Liver (tissue), 9 donors: ENCODE results near the gene EFR3B. TPM values are rescaled to one million over a fixed set of nuclear protein-coding genes. Genes with fewer than 3 reads are reported as not detected.

Experiments used
- DNase-seq: peaks from one replicate; pipeline ENCODE4 v3.0.0-alpha.2; 2017; ENCODE audit warnings: low spot score
- H3K27ac ChIP-seq, 2 donors: one replicate each; pipeline ENCODE4 v1.7.0; 2013; ENCODE audit warnings: inconsistent platforms in 2 of 2, low read length in 2 of 2, control low read depth in 1 of 2, low read depth in 1 of 2, mild to moderate bottlenecking in 1 of 2
- H3K27me3 ChIP-seq, 4 donors: one replicate each; pipeline versions ENCODE4 v1.6.1 to v1.7.0; 2013; ENCODE audit warnings: low read length in 3 of 4, inconsistent platforms in 1 of 4, mild to moderate bottlenecking in 1 of 4, moderate library complexity in 1 of 4; ENCODE audit not compliant: control insufficient read depth in 4 of 4, insufficient read depth in 4 of 4
- H3K36me3 ChIP-seq, 4 donors: one replicate each; pipeline versions ENCODE4 v1.6.1 to v1.7.0; 2013; ENCODE audit warnings: low read length in 3 of 4, mild to moderate bottlenecking in 3 of 4, low read depth in 1 of 4, moderate library complexity in 1 of 4; ENCODE audit not compliant: control insufficient read depth in 4 of 4, insufficient read depth in 3 of 4
- H3K4me1 ChIP-seq, 4 donors: one replicate each; pipeline versions ENCODE4 v1.6.1 to v1.7.0; 2013; ENCODE audit warnings: low read length in 3 of 4, mild to moderate bottlenecking in 3 of 4, moderate library complexity in 1 of 4; ENCODE audit not compliant: control insufficient read depth in 4 of 4, insufficient read depth in 4 of 4
- H3K4me3 ChIP-seq, 3 donors: one replicate each; pipeline versions ENCODE4 v1.6.1 to v1.7.0; 2013; ENCODE audit warnings: low read length in 3 of 3, control low read depth in 1 of 3, low read depth in 1 of 3, mild to moderate bottlenecking in 1 of 3
- H3K9ac ChIP-seq, 2 donors: one replicate each; pipeline ENCODE4 v1.7.0; 2013; ENCODE audit warnings: low read length in 2 of 2, mild to moderate bottlenecking in 2 of 2, moderate library complexity in 2 of 2, control low read depth in 1 of 2, low read depth in 1 of 2
- H3K9me3 ChIP-seq, 4 donors: one replicate each; pipeline versions ENCODE4 v1.6.1 to v1.7.0; 2013; ENCODE audit warnings: low read length in 3 of 4; ENCODE audit not compliant: control insufficient read depth in 4 of 4
- EGR1 ChIP-seq, 2 donors: IDR thresholded peaks; 2 replicates each; pipeline ENCODE4 v1.6.1; 2016 to 2018; ENCODE audit warnings: antibody characterized with exemption in 2 of 2, low read depth in 2 of 2
- FOXA1 ChIP-seq: IDR thresholded peaks from 2 replicates; pipeline ENCODE4 v1.6.1; 2016; ENCODE audit warnings: antibody characterized with exemption
- FOXA2 ChIP-seq: IDR thresholded peaks from 2 replicates; pipeline ENCODE4 v1.6.1; 2016; ENCODE audit warnings: antibody characterized with exemption
- GABPA ChIP-seq, 2 donors: IDR thresholded peaks in 1 of 2; conservative IDR thresholded peaks in 1 of 2; 2 replicates each; pipeline ENCODE4 v1.6.1; 2016; ENCODE audit warnings: antibody characterized with exemption in 2 of 2, mild to moderate bottlenecking in 1 of 2, moderate library complexity in 1 of 2
- HNF4A ChIP-seq, 2 donors: conservative IDR thresholded peaks; 2 replicates each; pipeline ENCODE4 v1.6.1; 2016; ENCODE audit warnings: antibody characterized with exemption in 2 of 2, mild to moderate bottlenecking in 2 of 2
- HNF4G ChIP-seq: IDR thresholded peaks from 2 replicates; pipeline ENCODE4 v1.6.1; 2016; ENCODE audit warnings: antibody characterized with exemption
- JUND ChIP-seq, 2 donors: IDR thresholded peaks; 2 replicates each; pipeline ENCODE4 v1.6.1; 2016; ENCODE audit warnings: antibody characterized with exemption in 2 of 2
- NR2F2 ChIP-seq: IDR thresholded peaks from 2 replicates; pipeline ENCODE4 v1.6.1; 2016; ENCODE audit warnings: antibody characterized with exemption
- RAD21 ChIP-seq, 2 donors: IDR thresholded peaks; 2 replicates each; pipeline ENCODE4 v1.6.1; 2016; ENCODE audit warnings: antibody characterized with exemption in 2 of 2, mild to moderate bottlenecking in 2 of 2
- RXRA ChIP-seq, 2 donors: IDR thresholded peaks; 2 replicates each; pipeline ENCODE4 v1.6.1; 2017 to 2018; ENCODE audit warnings: antibody characterized with exemption in 2 of 2, mild to moderate bottlenecking in 1 of 2
- SP1 ChIP-seq: IDR thresholded peaks from 2 replicates; pipeline ENCODE4 v1.6.1; 2018; ENCODE audit warnings: antibody characterized with exemption, mild to moderate bottlenecking
- YY1 ChIP-seq: IDR thresholded peaks from 2 replicates; pipeline ENCODE4 v1.6.1; 2016; ENCODE audit warnings: antibody characterized with exemption, mild to moderate bottlenecking
- WGBS: extraction: QIAGEN DNeasy Blood & Tissue Kit; methylation state at CpG from one replicate; pipeline ENCODE4 v1.1.7; 2013; 5-methylcytosine and 5-hydroxymethylcytosine counted together
- polyA plus RNA-seq, 2 donors: library from polyadenylated mRNA; stranded (reverse) in 1 of 2; unstranded in 1 of 2; fragments of 200-250 nt in 1 of 2; fragments of >200 nt in 1 of 2; fragmentation: Nextera tagmentation in 1 of 2; extraction: Ambion mirVana in 1 of 2; gene quantifications; one replicate each; pipeline versions ENCODE4 v1.2.1 to v1.2.3, GENCODE V29; 2013 to 2015
- total RNA-seq, 2 donors: library from RNA; depleted of rRNA; stranded (reverse); fragments of >200 nt; gene quantifications; one replicate each; pipeline ENCODE4 v1.2.3, GENCODE V29; 2014
- TF ChIP-seq, protein P1 (sequence below): IDR thresholded peaks from 2 replicates; pipeline ENCODE4 v1.6.1; 2016; ENCODE audit warnings: antibody characterized with exemption, mild to moderate bottlenecking
- TF ChIP-seq, protein P2 (sequence below): IDR thresholded peaks from 2 replicates; pipeline ENCODE4 v1.6.1; 2016; ENCODE audit warnings: antibody characterized with exemption
- TF ChIP-seq, protein P3 (sequence below): IDR thresholded peaks from 2 replicates; pipeline ENCODE4 v1.6.1; 2016; ENCODE audit warnings: antibody characterized with exemption
- TF ChIP-seq, protein P4 (sequence below): IDR thresholded peaks from 2 replicates; pipeline ENCODE4 v1.6.1; 2016; ENCODE audit warnings: antibody characterized with exemption
- donor health status: healthy.
- donor health status: healthy.
- donor health status: healthy.
- donor health status: healthy.
- donor health status: healthy.

The EFR3B gene
- total and polyA plus RNA-seq, 4 donors, result 0.05 to 0.33 (median 0.23) TPM

DNA sequence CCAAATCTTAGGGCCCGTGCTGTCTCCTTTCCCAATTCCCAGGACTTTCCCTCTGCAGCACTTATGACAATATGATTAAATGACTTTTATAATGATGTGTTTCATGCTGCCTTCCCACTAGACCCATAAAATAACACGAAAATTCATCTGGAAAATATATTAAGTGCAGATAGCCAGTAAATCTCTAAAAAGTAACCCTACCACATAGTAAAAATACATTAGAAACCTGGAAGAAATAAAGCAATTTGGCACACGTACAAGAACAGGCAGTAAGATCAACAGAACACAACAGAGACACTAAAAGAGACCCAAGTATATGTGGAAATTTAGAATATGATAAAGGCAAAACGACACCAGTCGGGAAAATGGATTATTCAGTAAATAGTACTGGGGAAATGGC, 156.7 kb downstream of the EFR3B start:
- 78% methylated on average over 5 of the region's 5 CpGs for WGBS
- Histone ChIP-seq H3K36me3 (no peaks in the 10 kb centered on the region), H3K27ac (no peak overlapping the region), H3K9ac (no peak overlapping the region), H3K9me3 (no peaks in the 10 kb centered on the region), H3K4me1 (no peaks in the 10 kb centered on the region), H3K4me3 (no peak overlapping the region), H3K27me3 (no peaks in the 10 kb centered on the region)
- DNase-seq, result no peak
- TF ChIP-seq NR2F2, result no peak
- no peak for TF ChIP-seq EGR1 (IDR thresholded peaks at IDR 0.05; ENCODE audit: low read depth in 2 of 2)
- no peak for TF ChIP-seq GABPA (IDR thresholded peaks at IDR 0.05 in 1 of 2, conservative IDR thresholded peaks at IDR 0.05 in 1 of 2)
- no peak for TF ChIP-seq FOXA1
- no peak for TF ChIP-seq HNF4G
- TF ChIP-seq, protein P1, sequence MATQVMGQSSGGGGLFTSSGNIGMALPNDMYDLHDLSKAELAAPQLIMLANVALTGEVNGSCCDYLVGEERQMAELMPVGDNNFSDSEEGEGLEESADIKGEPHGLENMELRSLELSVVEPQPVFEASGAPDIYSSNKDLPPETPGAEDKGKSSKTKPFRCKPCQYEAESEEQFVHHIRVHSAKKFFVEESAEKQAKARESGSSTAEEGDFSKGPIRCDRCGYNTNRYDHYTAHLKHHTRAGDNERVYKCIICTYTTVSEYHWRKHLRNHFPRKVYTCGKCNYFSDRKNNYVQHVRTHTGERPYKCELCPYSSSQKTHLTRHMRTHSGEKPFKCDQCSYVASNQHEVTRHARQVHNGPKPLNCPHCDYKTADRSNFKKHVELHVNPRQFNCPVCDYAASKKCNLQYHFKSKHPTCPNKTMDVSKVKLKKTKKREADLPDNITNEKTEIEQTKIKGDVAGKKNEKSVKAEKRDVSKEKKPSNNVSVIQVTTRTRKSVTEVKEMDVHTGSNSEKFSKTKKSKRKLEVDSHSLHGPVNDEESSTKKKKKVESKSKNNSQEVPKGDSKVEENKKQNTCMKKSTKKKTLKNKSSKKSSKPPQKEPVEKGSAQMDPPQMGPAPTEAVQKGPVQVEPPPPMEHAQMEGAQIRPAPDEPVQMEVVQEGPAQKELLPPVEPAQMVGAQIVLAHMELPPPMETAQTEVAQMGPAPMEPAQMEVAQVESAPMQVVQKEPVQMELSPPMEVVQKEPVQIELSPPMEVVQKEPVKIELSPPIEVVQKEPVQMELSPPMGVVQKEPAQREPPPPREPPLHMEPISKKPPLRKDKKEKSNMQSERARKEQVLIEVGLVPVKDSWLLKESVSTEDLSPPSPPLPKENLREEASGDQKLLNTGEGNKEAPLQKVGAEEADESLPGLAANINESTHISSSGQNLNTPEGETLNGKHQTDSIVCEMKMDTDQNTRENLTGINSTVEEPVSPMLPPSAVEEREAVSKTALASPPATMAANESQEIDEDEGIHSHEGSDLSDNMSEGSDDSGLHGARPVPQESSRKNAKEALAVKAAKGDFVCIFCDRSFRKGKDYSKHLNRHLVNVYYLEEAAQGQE, result no peak
- no peak for TF ChIP-seq HNF4A (conservative IDR thresholded peaks at IDR 0.05)
- no peak for TF ChIP-seq JUND (IDR thresholded peaks at IDR 0.05)

DNA sequence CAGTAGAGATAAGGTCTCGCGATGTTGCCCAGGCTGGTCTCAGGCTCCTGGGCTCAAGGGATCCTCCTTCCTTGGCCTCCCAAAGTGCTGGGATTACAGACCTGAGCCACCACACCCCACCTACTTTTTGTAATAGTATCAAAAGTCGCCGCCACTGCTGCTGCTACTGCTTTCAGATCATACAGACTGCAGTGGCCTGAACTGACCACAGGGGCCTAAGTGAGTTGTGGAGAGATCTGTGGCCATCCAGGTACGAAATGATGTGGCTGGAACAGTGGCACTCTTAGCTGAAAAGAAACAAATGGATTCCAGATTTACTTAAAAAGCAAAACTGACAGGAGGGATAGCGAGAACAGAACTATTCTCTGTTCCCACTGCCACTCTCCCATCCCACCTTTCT, 159.4 kb downstream of the EFR3B start:
- TF ChIP-seq, protein P2, sequence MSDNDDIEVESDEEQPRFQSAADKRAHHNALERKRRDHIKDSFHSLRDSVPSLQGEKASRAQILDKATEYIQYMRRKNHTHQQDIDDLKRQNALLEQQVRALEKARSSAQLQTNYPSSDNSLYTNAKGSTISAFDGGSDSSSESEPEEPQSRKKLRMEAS, result no peak
- TF ChIP-seq JUND (IDR thresholded peaks at IDR 0.05) (no peak), NR2F2 (no peak), YY1 (no peak), SP1 (no peak), RAD21 (IDR thresholded peaks at IDR 0.05) (no peak), RXRA (IDR thresholded peaks at IDR 0.05) (no peak), FOXA1 (no peak), HNF4G (no peak), FOXA2 (no peak)
- TF ChIP-seq, protein P1, result no peak
- TF ChIP-seq, protein P3, sequence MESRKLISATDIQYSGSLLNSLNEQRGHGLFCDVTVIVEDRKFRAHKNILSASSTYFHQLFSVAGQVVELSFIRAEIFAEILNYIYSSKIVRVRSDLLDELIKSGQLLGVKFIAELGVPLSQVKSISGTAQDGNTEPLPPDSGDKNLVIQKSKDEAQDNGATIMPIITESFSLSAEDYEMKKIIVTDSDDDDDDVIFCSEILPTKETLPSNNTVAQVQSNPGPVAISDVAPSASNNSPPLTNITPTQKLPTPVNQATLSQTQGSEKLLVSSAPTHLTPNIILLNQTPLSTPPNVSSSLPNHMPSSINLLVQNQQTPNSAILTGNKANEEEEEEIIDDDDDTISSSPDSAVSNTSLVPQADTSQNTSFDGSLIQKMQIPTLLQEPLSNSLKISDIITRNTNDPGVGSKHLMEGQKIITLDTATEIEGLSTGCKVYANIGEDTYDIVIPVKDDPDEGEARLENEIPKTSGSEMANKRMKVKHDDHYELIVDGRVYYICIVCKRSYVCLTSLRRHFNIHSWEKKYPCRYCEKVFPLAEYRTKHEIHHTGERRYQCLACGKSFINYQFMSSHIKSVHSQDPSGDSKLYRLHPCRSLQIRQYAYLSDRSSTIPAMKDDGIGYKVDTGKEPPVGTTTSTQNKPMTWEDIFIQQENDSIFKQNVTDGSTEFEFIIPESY, result no peak
- TF ChIP-seq, protein P4, sequence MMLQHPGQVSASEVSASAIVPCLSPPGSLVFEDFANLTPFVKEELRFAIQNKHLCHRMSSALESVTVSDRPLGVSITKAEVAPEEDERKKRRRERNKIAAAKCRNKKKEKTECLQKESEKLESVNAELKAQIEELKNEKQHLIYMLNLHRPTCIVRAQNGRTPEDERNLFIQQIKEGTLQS, result no peak
- Histone ChIP-seq H3K27ac (no peak overlapping the region), H3K36me3 (no peaks in the 10 kb centered on the region), H3K27me3 (no peaks in the 10 kb centered on the region), H3K4me3 (no peak overlapping the region), H3K4me1 (peaks cover 0 to 3% (median 0%) of the 10 kb centered on the region in 4 donors), H3K9ac (no peak overlapping the region), H3K9me3 (no peaks in the 10 kb centered on the region)
- DNase-seq, result no peak
- WGBS, result 85% methylated on average over 6 of the region's 6 CpGs
